ENCODE results near the gene SOS1. TPM values are rescaled to one million over a fixed set of nuclear protein-coding genes. Genes with fewer than 3 reads are reported as not detected.

SOS1 gene
- total and polyA plus RNA-seq, 2 of the 13 experiments (the other 11 are each of a cell fraction or from before 2014, with no cell fraction given): 20.8 to 60.4 TPM

GRCh38 chr2:39023649-39024048 lies 97.2 kb downstream of the SOS1 start:
- 97% methylated on average over 3 of the region's 3 CpGs for WGBS (ENCODE audit: low lambda C conversion rate)
- Histone ChIP-seq H3K4me1 (ENCODE audit: insufficient read depth, low read length) (no peaks in the 10 kb centered on the region), H3K27ac (ENCODE audit: extremely low read length, insufficient read depth, low read length) (no peak overlapping the region), H4K20me1 (ENCODE audit: insufficient read depth, low read length) (no peaks in the 10 kb centered on the region; the same call in 1 of the 2 replicates), H3K27me3 (ENCODE audit: control insufficient read depth in 1 of 2, insufficient read depth in 2 of 2, low read length in 2 of 2) (no peaks in the 10 kb centered on the region), H2AFZ (ENCODE audit: low read length) (no peak overlapping the region), H3K9me3 (ENCODE audit: low read length) (no peaks in the 10 kb centered on the region), H3K36me3 (replicated peaks in 1 of 2; ENCODE audit: control insufficient read depth in 1 of 2, insufficient read depth in 2 of 2, low read length in 2 of 2) (peaks cover 6 to 28% of the 10 kb centered on the region in 2 experiments), H3K4me3 (replicated peaks in 1 of 3; ENCODE audit: insufficient read depth in 1 of 3, low read depth in 2 of 3, low read length in 3 of 3) (no peak overlapping the region), H3K9ac (ENCODE audit: insufficient read depth, low read depth, low read length) (no peak overlapping the region), H3K4me2 (ENCODE audit: low read depth, low read length) (no peak overlapping the region), H3K79me2 (ENCODE audit: insufficient read depth, low read length) (no peaks in the 10 kb centered on the region)
- CTCF ChIA-PET (ENCODE audit: low intra/inter-chr PET ratio, low total read pairs): no interaction called here
- POLR2A ChIA-PET: no interaction called here
- BruUV-seq (replicated peaks): no TSS peak
- no peak for ATAC-seq
- intact Hi-C loops (cut with micrococcal nuclease; ENCODE audit: unreplicated experiment): no loop called here
- no peak for FAIRE-seq
- in situ Hi-C loops (cut with HindIII; ENCODE audit: extremely low pct_ligation_motif_present, low pct_unique_long_range_greater_than_20kb): no loop called here
- no peak for DNase-seq (ENCODE audit: low spot score)
- TF ChIP-seq ZNF552 (CRISPR knock-in tag; IDR thresholded peaks at IDR 0.05; ENCODE audit: borderline replicate concordance) (no peak), HNF1B (CRISPR knock-in tag; IDR thresholded peaks at IDR 0.05) (no peak), ZBTB10 (CRISPR knock-in tag; IDR thresholded peaks at IDR 0.05; ENCODE audit: borderline replicate concordance) (no peak), ZNF816 (CRISPR knock-in tag; IDR thresholded peaks at IDR 0.05; ENCODE audit: borderline replicate concordance) (no peak), ZNF619 (CRISPR knock-in tag; IDR thresholded peaks at IDR 0.05) (no peak), TFAP4 (IDR thresholded peaks at IDR 0.05; ENCODE audit: borderline replicate concordance, low read depth) (no peak), HOXA9 (CRISPR knock-in tag; IDR thresholded peaks at IDR 0.05; ENCODE audit: borderline replicate concordance) (no peak), ZSCAN20 (CRISPR knock-in tag; IDR thresholded peaks at IDR 0.05; ENCODE audit: borderline replicate concordance) (no peak), IRF2 (CRISPR knock-in tag; IDR thresholded peaks at IDR 0.05) (no peak), THYN1 (CRISPR knock-in tag; IDR thresholded peaks at IDR 0.05; ENCODE audit: borderline replicate concordance, low read depth) (no peak), ZNF136 (CRISPR knock-in tag; IDR thresholded peaks at IDR 0.05; ENCODE audit: low read depth) (no peak), PATZ1 (CRISPR knock-in tag; IDR thresholded peaks at IDR 0.05) (no peak), KDM6A (CRISPR knock-in tag; IDR thresholded peaks at IDR 0.05; ENCODE audit: low read depth) (no peak), JUNB (CRISPR knock-in tag; IDR thresholded peaks at IDR 0.05; ENCODE audit: borderline replicate concordance) (no peak), POLR2AphosphoS2 (IDR thresholded peaks at IDR 0.05; ENCODE audit: low read depth, low read length) (no peak)

All from HepG2 (cell line).